Dendritic cell treated with granulocyte-macrophage colony-stimulating factor and Interleukin-4, amounts not matched to agents 40 ng/mL and 50 ng/mL, for 4 days (primary cell): Measurements from ENCODE around the gene ZC3H14.

ENCODE experiments used
- H3K27ac Mint-ChIP-seq: one replicate; pipeline ENCODE4 v1.8.0; 2022; ENCODE audit warnings: mild to moderate bottlenecking, mixed read lengths
- H3K27me3 Mint-ChIP-seq: one replicate; pipeline ENCODE4 v1.8.0; 2022; ENCODE audit warnings: mild to moderate bottlenecking, mixed read lengths
- H3K36me3 Mint-ChIP-seq: one replicate; pipeline ENCODE4 v1.8.0; 2022; ENCODE audit warnings: low read depth, mixed read lengths
- H3K4me1 Mint-ChIP-seq: one replicate; pipeline ENCODE4 v1.8.0; 2022; ENCODE audit warnings: low read depth, mixed read lengths
- H3K4me3 Mint-ChIP-seq: one replicate; pipeline ENCODE4 v1.8.0; 2022; ENCODE audit warnings: mild to moderate bottlenecking, moderate library complexity, mixed read lengths
- H3K9me3 Mint-ChIP-seq: one replicate; pipeline ENCODE4 v1.8.0; 2022; ENCODE audit warnings: mixed read lengths
- intact Hi-C: fragments of 100-400 bp; cut with micrococcal nuclease; formaldehyde crosslinking; loops from one replicate; pipeline ENCODE4 v1.15.0; 2022

ZC3H14 gene

GRCh38 chr14:88563845-88564244 lies 1.0 kb downstream of the ZC3H14 start:
- peaks cover 20% of the 10 kb centered on the region for H3K27me3 Mint-ChIP-seq
- peaks cover 20% of the 10 kb centered on the region for H3K4me1 Mint-ChIP-seq
- peaks cover 31% of the 10 kb centered on the region for H3K36me3 Mint-ChIP-seq
- peak overlapping the region; percentile 83 for H3K27ac Mint-ChIP-seq
- H3K9me3 Mint-ChIP-seq = peaks cover 7% of the 10 kb centered on the region
- H3K4me3 Mint-ChIP-seq = peak overlapping the region; percentile 97
- intact Hi-C loops = no loop called here

- peaks cover 47% of the 10 kb centered on the region for H3K36me3 Mint-ChIP-seq
- intact Hi-C loops = no loop called here
- peaks cover 7% of the 10 kb centered on the region for H3K9me3 Mint-ChIP-seq
Observed at GRCh38 chr14:88565427-88565826, 2.6 kb downstream of the ZC3H14 start.

GRCh38 chr14:88568196-88568595 lies 5.4 kb downstream of the ZC3H14 start:
- Mint-ChIP-seq H3K27ac (no peak overlapping the region), H3K9me3 (peaks cover 7% of the 10 kb centered on the region), H3K36me3 (peaks cover 69% of the 10 kb centered on the region), H3K27me3 (no peaks in the 10 kb centered on the region), H3K4me1 (peaks cover 12% of the 10 kb centered on the region), H3K4me3 (no peak overlapping the region)
- intact Hi-C loops = no loop called here

More at GRCh38 chr14:88565427-88565826, 2.6 kb downstream of the ZC3H14 start:
- Mint-ChIP-seq H3K4me3 (no peak overlapping the region), H3K4me1 (peaks cover 20% of the 10 kb centered on the region), H3K27me3 (peaks cover 12% of the 10 kb centered on the region), H3K27ac (no peak overlapping the region)

GRCh38 chr14:88572117-88572516 lies 9.3 kb downstream of the ZC3H14 start:
- Mint-ChIP-seq H3K4me1 (no peaks in the 10 kb centered on the region), H3K27me3 (no peaks in the 10 kb centered on the region), H3K36me3 (peaks cover 97% of the 10 kb centered on the region), H3K9me3 (peaks cover 7% of the 10 kb centered on the region), H3K4me3 (no peak overlapping the region), H3K27ac (no peak overlapping the region)
- intact Hi-C loops = no loop called here

GRCh38 chr14:88576222-88576621 lies 13.4 kb downstream of the ZC3H14 start:
- Mint-ChIP-seq H3K36me3 (peaks cover 93% of the 10 kb centered on the region), H3K27me3 (no peaks in the 10 kb centered on the region), H3K4me1 (no peaks in the 10 kb centered on the region), H3K9me3 (no peaks in the 10 kb centered on the region), H3K27ac (no peak overlapping the region), H3K4me3 (no peak overlapping the region)
- intact Hi-C loops = no loop called here

- Mint-ChIP-seq H3K27ac (no peak overlapping the region), H3K4me1 (no peaks in the 10 kb centered on the region), H3K36me3 (peaks cover 88% of the 10 kb centered on the region), H3K4me3 (no peak overlapping the region), H3K9me3 (no peaks in the 10 kb centered on the region), H3K27me3 (no peaks in the 10 kb centered on the region)
- intact Hi-C loops = no loop called here
Observed at GRCh38 chr14:88584451-88584850, 21.6 kb downstream of the ZC3H14 start.

- Mint-ChIP-seq H3K27me3 (no peaks in the 10 kb centered on the region), H3K9me3 (no peaks in the 10 kb centered on the region), H3K27ac (peak overlapping the region; percentile 9), H3K36me3 (peaks cover 93% of the 10 kb centered on the region), H3K4me3 (no peak overlapping the region), H3K4me1 (no peaks in the 10 kb centered on the region)
- intact Hi-C loops = no loop called here
Observed at GRCh38 chr14:88588081-88588480, 25.2 kb downstream of the ZC3H14 start.

- Mint-ChIP-seq H3K27ac (no peak overlapping the region), H3K9me3 (no peaks in the 10 kb centered on the region), H3K4me1 (no peaks in the 10 kb centered on the region), H3K4me3 (no peak overlapping the region), H3K27me3 (no peaks in the 10 kb centered on the region), H3K36me3 (peaks cover 86% of the 10 kb centered on the region)
- intact Hi-C loops = no loop called here
Observed at GRCh38 chr14:88590173-88590572, 27.3 kb downstream of the ZC3H14 start.

GRCh38 chr14:88592031-88592430 lies 29.2 kb downstream of the ZC3H14 start:
- H3K4me3 Mint-ChIP-seq = no peak overlapping the region
- peaks cover 80% of the 10 kb centered on the region for H3K36me3 Mint-ChIP-seq
- H3K27me3 Mint-ChIP-seq = no peaks in the 10 kb centered on the region
- no peak overlapping the region for H3K27ac Mint-ChIP-seq
- no peaks in the 10 kb centered on the region for H3K4me1 Mint-ChIP-seq
- no peaks in the 10 kb centered on the region for H3K9me3 Mint-ChIP-seq
- intact Hi-C loops = no loop called here

GRCh38 chr14:88597038-88597437 lies 34.2 kb downstream of the ZC3H14 start:
- Mint-ChIP-seq H3K9me3 (no peaks in the 10 kb centered on the region), H3K36me3 (peaks cover 78% of the 10 kb centered on the region), H3K4me1 (peaks cover 10% of the 10 kb centered on the region), H3K4me3 (no peak overlapping the region), H3K27ac (no peak overlapping the region), H3K27me3 (no peaks in the 10 kb centered on the region)
- intact Hi-C loops = no loop called here

- Mint-ChIP-seq H3K4me1 (peaks cover 10% of the 10 kb centered on the region), H3K27me3 (no peaks in the 10 kb centered on the region), H3K9me3 (no peaks in the 10 kb centered on the region), H3K27ac (no peak overlapping the region), H3K36me3 (peaks cover 78% of the 10 kb centered on the region), H3K4me3 (no peak overlapping the region)
- intact Hi-C loops = no loop called here
Observed at GRCh38 chr14:88597601-88598000, 34.8 kb downstream of the ZC3H14 start.

- Mint-ChIP-seq H3K9me3 (no peaks in the 10 kb centered on the region), H3K4me3 (no peak overlapping the region), H3K4me1 (peaks cover 10% of the 10 kb centered on the region), H3K27ac (no peak overlapping the region), H3K36me3 (peaks cover 78% of the 10 kb centered on the region), H3K27me3 (no peaks in the 10 kb centered on the region)
- intact Hi-C loops = no loop called here
Observed at GRCh38 chr14:88598097-88598675, 35.3 kb downstream of the ZC3H14 start.

GRCh38 chr14:88599326-88599725 lies 36.5 kb downstream of the ZC3H14 start:
- Mint-ChIP-seq H3K4me1 (peaks cover 10% of the 10 kb centered on the region), H3K36me3 (peaks cover 81% of the 10 kb centered on the region), H3K9me3 (no peaks in the 10 kb centered on the region), H3K27ac (no peak overlapping the region), H3K27me3 (no peaks in the 10 kb centered on the region), H3K4me3 (no peak overlapping the region)
- intact Hi-C loops = no loop called here

GRCh38 chr14:88599761-88600439 lies 37.1 kb downstream of the ZC3H14 start:
- H3K27me3 Mint-ChIP-seq = no peaks in the 10 kb centered on the region
- H3K4me1 Mint-ChIP-seq = peaks cover 10% of the 10 kb centered on the region
- no peaks in the 10 kb centered on the region for H3K9me3 Mint-ChIP-seq

GRCh38 chr14:88604212-88604611 lies 41.4 kb downstream of the ZC3H14 start:
- intact Hi-C loops = no loop called here
- Mint-ChIP-seq H3K36me3 (peaks cover 94% of the 10 kb centered on the region), H3K4me3 (no peak overlapping the region), H3K4me1 (peaks cover 10% of the 10 kb centered on the region), H3K27me3 (no peaks in the 10 kb centered on the region), H3K9me3 (no peaks in the 10 kb centered on the region), H3K27ac (no peak overlapping the region)

More at GRCh38 chr14:88599761-88600439, 37.1 kb downstream of the ZC3H14 start:
- Mint-ChIP-seq H3K36me3 (peaks cover 86% of the 10 kb centered on the region), H3K27ac (peak overlapping the region; percentile 24), H3K4me3 (no peak overlapping the region)
- intact Hi-C loops = no loop called here
